NCI-H510A (cell line): ENCODE results near the gene RPL29.
"Not testable (repeated sequence)": the region's sequence is repeated elsewhere in the genome, so short reads cannot be mapped to it uniquely, and the experiment has no call there.

Experiments used
- DNase-seq: peaks from one replicate; lab custom pipeline; 2025; lab: John Stamatoyannopoulos, UW

The RPL29 gene

GRCh38 chr3:52005571-52005986, 9.9 kb upstream of the RPL29 start:
- DNase-seq = no peak

- no peak for DNase-seq
These were observed 9.3 kb upstream of the RPL29 start for GRCh38 chr3:52004906-52005395.

GRCh38 chr3:52004163-52004787, 8.6 kb upstream of the RPL29 start:
- no peak for DNase-seq

GRCh38 chr3:52002748-52003147, 7.1 kb upstream of the RPL29 start:
- DNase-seq = no peak

GRCh38 chr3:52001443-52001974, 5.8 kb upstream of the RPL29 start:
- no peak for DNase-seq

- DNase-seq = no peak
These were observed 4.2 kb upstream of the RPL29 start for GRCh38 chr3:51999846-52000245.

GRCh38 chr3:51998774-51999173, 3.1 kb upstream of the RPL29 start:
- no peak for DNase-seq

- DNase-seq = peak; percentile 16
These were observed 2.4 kb upstream of the RPL29 start for GRCh38 chr3:51997935-51998596.

GRCh38 chr3:51997172-51997571, 1.5 kb upstream of the RPL29 start:
- no peak for DNase-seq

- DNase-seq = no peak
These were observed 1.2 kb downstream of the RPL29 start for GRCh38 chr3:51994530-51994929.

GRCh38 chr3:51993657-51994056, 2.0 kb downstream of the RPL29 start:
- not testable (repeated sequence) for DNase-seq

GRCh38 chr3:51992017-51992682, 3.5 kb downstream of the RPL29 start:
- DNase-seq = no peak

- DNase-seq = not testable (repeated sequence)
These were observed 5.2 kb downstream of the RPL29 start for GRCh38 chr3:51990501-51990971.

- DNase-seq = no peak
These were observed 7.2 kb downstream of the RPL29 start for GRCh38 chr3:51988286-51989146.

GRCh38 chr3:51987568-51987967, 8.1 kb downstream of the RPL29 start:
- no peak for DNase-seq

- DNase-seq = no peak
These were observed 9.4 kb downstream of the RPL29 start for GRCh38 chr3:51986010-51986947.

GRCh38 chr3:51985063-51985462, 10.6 kb downstream of the RPL29 start:
- DNase-seq = no peak

- DNase-seq = no peak
These were observed 11.4 kb downstream of the RPL29 start for GRCh38 chr3:51984269-51984647.

- no peak for DNase-seq
These were observed 12.0 kb downstream of the RPL29 start for GRCh38 chr3:51983578-51984268.
